ACC112 (cell line): ENCODE results near the gene LRRC4.

Experiments used
- H2AFZ ChIP-seq: fragments of 200-600 bp; sonication (generic); one replicate; pipeline ENCODE4 v1.6.0; 2017; ENCODE audit warnings: antibody characterized with exemption, low read length; ENCODE audit not compliant: unreplicated experiment
- H3K27ac ChIP-seq: fragments of 200-600 bp; sonication (generic); 2 replicates; pipeline ENCODE4 v1.5.1; 2014; ENCODE audit warnings: low read depth, mild to moderate bottlenecking, antibody characterized with exemption, low read length, moderate library complexity
- H3K27me3 ChIP-seq: fragments of 200-600 bp; sonication (generic); 2 replicates; pipeline ENCODE4 v1.6.1; 2014; ENCODE audit warnings: mild to moderate bottlenecking, antibody characterized with exemption, low read length, moderate library complexity, mixed read lengths; ENCODE audit not compliant: insufficient read depth
- H3K36me3 ChIP-seq: fragments of 200-600 bp; sonication (generic); 2 replicates; pipeline ENCODE4 v1.6.1; 2016; ENCODE audit warnings: mild to moderate bottlenecking, antibody characterized with exemption, low read length, moderate library complexity, mixed read lengths; ENCODE audit not compliant: insufficient read depth
- H3K4me1 ChIP-seq: fragments of 200-600 bp; sonication (generic); one replicate; pipeline ENCODE4 v1.6.1; 2016; ENCODE audit warnings: low read length, mixed read lengths; ENCODE audit not compliant: insufficient read depth, unreplicated experiment, control insufficient read depth
- H3K4me3 ChIP-seq: fragments of 200-600 bp; sonication (generic); 2 replicates; pipeline ENCODE4 v1.5.1; 2014; ENCODE audit warnings: mild to moderate bottlenecking, low read depth, low read length
- H3K79me2 ChIP-seq: fragments of 200-600 bp; sonication (generic); one replicate; pipeline ENCODE4 v1.6.0; 2016; ENCODE audit warnings: low read length; ENCODE audit not compliant: control insufficient read depth, unreplicated experiment, insufficient read depth

The LRRC4 gene

GRCh38 chr7:128019288-128019687 lies 11.9 kb downstream of the LRRC4 start:
- peaks cover 36% of the 10 kb centered on the region for H3K4me1 ChIP-seq
- H3K36me3 ChIP-seq = no peaks in the 10 kb centered on the region; the same call in 1 of the 2 replicates
- H3K27me3 ChIP-seq = no peaks in the 10 kb centered on the region
- no peak overlapping the region for H3K27ac ChIP-seq
- no peak overlapping the region for H2AFZ ChIP-seq
- H3K79me2 ChIP-seq = no peaks in the 10 kb centered on the region
- no peak overlapping the region for H3K4me3 ChIP-seq

- H3K4me3 ChIP-seq = no peak overlapping the region
- no peaks in the 10 kb centered on the region for H3K79me2 ChIP-seq
- no peak overlapping the region for H2AFZ ChIP-seq
- no peak overlapping the region for H3K27ac ChIP-seq
- no peaks in the 10 kb centered on the region; the same call in 1 of the 2 replicates for H3K36me3 ChIP-seq
- H3K27me3 ChIP-seq = no peaks in the 10 kb centered on the region
- peaks cover 31% of the 10 kb centered on the region for H3K4me1 ChIP-seq
These were observed 13.1 kb downstream of the LRRC4 start for GRCh38 chr7:128017862-128018845.

- Histone ChIP-seq H2AFZ (no peak overlapping the region), H3K36me3 (no peaks in the 10 kb centered on the region; the same call in 1 of the 2 replicates), H3K27me3 (no peaks in the 10 kb centered on the region), H3K27ac (no peak overlapping the region), H3K4me1 (peaks cover 24% of the 10 kb centered on the region), H3K79me2 (no peaks in the 10 kb centered on the region), H3K4me3 (no peak overlapping the region)
These were observed 13.8 kb downstream of the LRRC4 start for GRCh38 chr7:128017460-128017859.

- H3K27me3 ChIP-seq = no peaks in the 10 kb centered on the region
- H3K4me1 ChIP-seq = peaks cover 16% of the 10 kb centered on the region
- no peaks in the 10 kb centered on the region for H3K79me2 ChIP-seq
- no peak overlapping the region for H2AFZ ChIP-seq
- H3K36me3 ChIP-seq = 0 out of 2 replicates have a peak, but pooled peaks cover 4% of the 10 kb centered on the region
- no peak overlapping the region for H3K4me3 ChIP-seq
- H3K27ac ChIP-seq = no peak overlapping the region
These were observed 16.4 kb downstream of the LRRC4 start for GRCh38 chr7:128014811-128015210.

GRCh38 chr7:128011131-128011661 lies 20.0 kb downstream of the LRRC4 start:
- Histone ChIP-seq H3K79me2 (no peaks in the 10 kb centered on the region), H3K36me3 (0 out of 2 replicates have a peak, but pooled peaks cover 5% of the 10 kb centered on the region), H3K4me1 (no peaks in the 10 kb centered on the region), H2AFZ (no peak overlapping the region), H3K27me3 (no peaks in the 10 kb centered on the region), H3K27ac (no peak overlapping the region), H3K4me3 (no peak overlapping the region)

- Histone ChIP-seq H3K4me1 (no peaks in the 10 kb centered on the region), H3K27ac (no peak overlapping the region), H3K27me3 (no peaks in the 10 kb centered on the region), H3K4me3 (no peak overlapping the region), H3K79me2 (no peaks in the 10 kb centered on the region), H2AFZ (no peak overlapping the region), H3K36me3 (0 out of 2 replicates have a peak, but pooled peaks cover 5% of the 10 kb centered on the region)
These were observed 20.7 kb downstream of the LRRC4 start for GRCh38 chr7:128010391-128011127.

- no peaks in the 10 kb centered on the region for H3K79me2 ChIP-seq
- no peaks in the 10 kb centered on the region for H3K4me1 ChIP-seq
- H3K4me3 ChIP-seq = no peak overlapping the region
- H3K27ac ChIP-seq = no peak overlapping the region
- H3K27me3 ChIP-seq = no peaks in the 10 kb centered on the region
- 0 out of 2 replicates have a peak, but pooled peaks cover 5% of the 10 kb centered on the region for H3K36me3 ChIP-seq
- no peak overlapping the region for H2AFZ ChIP-seq
These were observed 22.5 kb downstream of the LRRC4 start for GRCh38 chr7:128008744-128009143.

GRCh38 chr7:128008141-128008540 lies 23.1 kb downstream of the LRRC4 start:
- H3K27ac ChIP-seq = no peak overlapping the region
- no peaks in the 10 kb centered on the region for H3K27me3 ChIP-seq
- H3K4me3 ChIP-seq = no peak overlapping the region
- H2AFZ ChIP-seq = no peak overlapping the region
- H3K4me1 ChIP-seq = no peaks in the 10 kb centered on the region
- H3K79me2 ChIP-seq = no peaks in the 10 kb centered on the region
- 0 out of 2 replicates have a peak, but pooled peaks cover 5% of the 10 kb centered on the region for H3K36me3 ChIP-seq

GRCh38 chr7:128007303-128007680 lies 23.9 kb downstream of the LRRC4 start:
- peaks cover 5% of the 10 kb centered on the region; the same call in 1 of the 2 replicates for H3K36me3 ChIP-seq
- no peak overlapping the region for H3K27ac ChIP-seq
- H3K4me3 ChIP-seq = no peak overlapping the region
- H3K79me2 ChIP-seq = no peaks in the 10 kb centered on the region
- H2AFZ ChIP-seq = no peak overlapping the region
- no peaks in the 10 kb centered on the region for H3K27me3 ChIP-seq
- H3K4me1 ChIP-seq = no peaks in the 10 kb centered on the region

GRCh38 chr7:128006550-128007302 lies 24.5 kb downstream of the LRRC4 start:
- Histone ChIP-seq H3K27ac (no peak overlapping the region), H3K79me2 (no peaks in the 10 kb centered on the region), H3K27me3 (no peaks in the 10 kb centered on the region), H3K36me3 (peaks cover 5% of the 10 kb centered on the region; the same call in 1 of the 2 replicates), H3K4me1 (no peaks in the 10 kb centered on the region), H3K4me3 (no peak overlapping the region), H2AFZ (no peak overlapping the region)
